ENCODE results near the gene TMTC2. TPM values are rescaled to one million over a fixed set of nuclear protein-coding genes. Genes with fewer than 3 reads are reported as not detected.

Gene TMTC2
- total and polyA plus RNA-seq, 2 donors = 3.0 to 5.1 TPM

GRCh38 chr12:82709794-82710355, 23.2 kb downstream of the TMTC2 start:
- no peak overlapping the region for H3K4me3 ChIP-seq (ENCODE audit: low read length in 2 of 2)
- DNase-seq (ENCODE audit: low read depth in 6 of 9, low spot score in 9 of 9) = no peak
- WGBS = 95% methylated on average over 2 of the region's 2 CpGs
- H3K27me3 ChIP-seq (ENCODE audit: control insufficient read depth in 2 of 2, insufficient read depth in 1 of 2, low read length in 1 of 2) = no peaks in the 10 kb centered on the region
- no peaks in the 10 kb centered on the region for H3K9me3 ChIP-seq (ENCODE audit: control insufficient read depth in 2 of 2, insufficient read depth in 1 of 2, low read length in 1 of 2)
- no peaks in the 10 kb centered on the region for H3K36me3 ChIP-seq (ENCODE audit: control insufficient read depth in 2 of 2, insufficient read depth in 2 of 2, low read length in 1 of 2)
- no peak overlapping the region for H3K27ac ChIP-seq (ENCODE audit: low read depth in 1 of 2, low read length in 1 of 2)
- H3K4me1 ChIP-seq (ENCODE audit: control insufficient read depth in 2 of 2, insufficient read depth in 2 of 2, low read length in 2 of 2) = no peaks in the 10 kb centered on the region

GRCh38 chr12:82710741-82711140, 24.0 kb downstream of the TMTC2 start:
- 94% methylated on average over 2 of the region's 2 CpGs for WGBS
- Histone ChIP-seq H3K27ac (ENCODE audit: low read depth in 1 of 2, low read length in 1 of 2) (no peak overlapping the region), H3K4me3 (ENCODE audit: low read length in 2 of 2) (no peak overlapping the region), H3K4me1 (ENCODE audit: control insufficient read depth in 2 of 2, insufficient read depth in 2 of 2, low read length in 2 of 2) (no peaks in the 10 kb centered on the region), H3K36me3 (ENCODE audit: control insufficient read depth in 2 of 2, insufficient read depth in 2 of 2, low read length in 1 of 2) (no peaks in the 10 kb centered on the region), H3K9me3 (ENCODE audit: control insufficient read depth in 2 of 2, insufficient read depth in 1 of 2, low read length in 1 of 2) (no peaks in the 10 kb centered on the region), H3K27me3 (ENCODE audit: control insufficient read depth in 2 of 2, insufficient read depth in 1 of 2, low read length in 1 of 2) (no peaks in the 10 kb centered on the region)
- DNase-seq (ENCODE audit: low read depth in 6 of 9, low spot score in 9 of 9) = no peak

DNA sequence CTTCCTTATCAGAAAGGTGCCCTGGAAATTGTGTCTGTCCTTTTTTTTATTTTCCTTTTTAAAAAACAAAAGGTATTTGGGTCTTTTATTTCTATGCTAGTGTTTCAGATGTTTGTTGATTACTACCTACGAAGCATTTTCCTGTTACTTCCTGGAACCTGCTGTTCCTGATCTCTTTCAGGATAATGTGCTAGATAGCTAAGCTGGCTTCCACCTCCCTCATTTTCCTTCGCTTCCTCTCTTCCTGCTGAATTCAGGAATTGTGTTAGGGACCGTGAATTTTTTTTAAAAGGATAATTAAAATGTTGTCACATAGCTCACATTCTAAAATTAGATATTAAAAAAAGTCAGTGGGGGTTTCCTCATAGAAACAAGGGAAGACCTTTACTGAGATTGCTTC, 27.7 kb downstream of the TMTC2 start:
- Histone ChIP-seq H3K4me3 (ENCODE audit: low read length in 2 of 2) (no peak overlapping the region), H3K36me3 (ENCODE audit: control insufficient read depth in 2 of 2, insufficient read depth in 2 of 2, low read length in 1 of 2) (no peaks in the 10 kb centered on the region), H3K27ac (ENCODE audit: low read depth in 1 of 2, low read length in 1 of 2) (no peak overlapping the region), H3K4me1 (ENCODE audit: control insufficient read depth in 2 of 2, insufficient read depth in 2 of 2, low read length in 2 of 2) (no peaks in the 10 kb centered on the region), H3K27me3 (ENCODE audit: control insufficient read depth in 2 of 2, insufficient read depth in 1 of 2, low read length in 1 of 2) (no peaks in the 10 kb centered on the region), H3K9me3 (ENCODE audit: control insufficient read depth in 2 of 2, insufficient read depth in 1 of 2, low read length in 1 of 2) (no peaks in the 10 kb centered on the region)
- 95% methylated on average over 3 of the region's 3 CpGs for WGBS
- no peak for DNase-seq (ENCODE audit: low read depth in 6 of 9, low spot score in 9 of 9)

DNA sequence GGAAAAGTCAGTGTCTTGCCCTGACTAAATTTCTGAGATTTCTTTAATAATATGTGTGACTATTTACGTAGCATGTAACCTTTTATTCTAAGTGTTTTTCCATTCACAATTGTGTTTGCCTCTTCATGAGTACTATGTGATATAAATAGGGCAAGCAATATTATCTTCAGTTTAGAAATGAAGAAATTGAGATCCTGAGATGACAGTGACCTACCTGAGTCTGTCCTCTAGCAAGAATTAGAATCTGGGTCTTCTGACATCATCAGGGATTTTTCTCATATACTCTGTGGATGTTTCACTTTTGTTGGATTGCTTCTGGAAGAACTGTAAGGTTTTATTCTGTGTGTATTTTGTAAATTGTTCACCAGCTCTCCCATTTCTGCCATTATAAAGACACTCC, 35.0 kb downstream of the TMTC2 start:
- WGBS = 91% methylated on average over 1 of the region's 1 CpG
- Histone ChIP-seq H3K4me3 (ENCODE audit: low read length in 2 of 2) (no peak overlapping the region), H3K36me3 (ENCODE audit: control insufficient read depth in 2 of 2, insufficient read depth in 2 of 2, low read length in 1 of 2) (no peaks in the 10 kb centered on the region), H3K27ac (ENCODE audit: low read depth in 1 of 2, low read length in 1 of 2) (no peak overlapping the region), H3K4me1 (ENCODE audit: control insufficient read depth in 2 of 2, insufficient read depth in 2 of 2, low read length in 2 of 2) (no peaks in the 10 kb centered on the region), H3K27me3 (ENCODE audit: control insufficient read depth in 2 of 2, insufficient read depth in 1 of 2, low read length in 1 of 2) (no peaks in the 10 kb centered on the region), H3K9me3 (ENCODE audit: control insufficient read depth in 2 of 2, insufficient read depth in 1 of 2, low read length in 1 of 2) (no peaks in the 10 kb centered on the region)
- no peak for DNase-seq (ENCODE audit: low read depth in 6 of 9, low spot score in 9 of 9)

DNA sequence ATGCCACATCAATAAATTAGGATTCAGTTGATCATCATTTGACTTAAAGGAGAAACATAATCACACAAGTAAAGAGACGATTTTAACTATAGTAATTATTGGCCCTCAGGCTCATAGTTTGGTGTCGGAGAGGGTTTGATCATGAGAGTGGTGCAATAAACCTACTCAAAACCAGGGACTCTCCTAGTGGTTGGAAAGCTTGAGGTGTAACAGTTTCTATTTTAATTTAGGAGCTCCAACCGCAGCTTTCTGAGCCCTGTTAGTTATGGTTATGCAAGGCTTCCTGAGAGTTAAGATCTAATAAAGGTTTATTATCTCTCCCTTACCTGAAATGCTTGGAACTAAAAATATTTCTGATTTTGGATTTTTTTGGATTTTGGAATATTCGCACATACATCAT, 36.4 kb downstream of the TMTC2 start:
- 95% methylated on average over 4 of the region's 4 CpGs for WGBS
- H3K36me3 ChIP-seq (ENCODE audit: control insufficient read depth in 2 of 2, insufficient read depth in 2 of 2, low read length in 1 of 2) = no peaks in the 10 kb centered on the region
- DNase-seq (ENCODE audit: low read depth in 6 of 9, low spot score in 9 of 9) = no peak

GRCh38 chr12:82723891-82724290, 37.2 kb downstream of the TMTC2 start:
- Histone ChIP-seq H3K27ac (ENCODE audit: low read depth in 1 of 2, low read length in 1 of 2) (no peak overlapping the region), H3K36me3 (ENCODE audit: control insufficient read depth in 2 of 2, insufficient read depth in 2 of 2, low read length in 1 of 2) (no peaks in the 10 kb centered on the region), H3K9me3 (ENCODE audit: control insufficient read depth in 2 of 2, insufficient read depth in 1 of 2, low read length in 1 of 2) (peaks cover 0 to 4% of the 10 kb centered on the region in 2 donors), H3K4me1 (ENCODE audit: control insufficient read depth in 2 of 2, insufficient read depth in 2 of 2, low read length in 2 of 2) (no peaks in the 10 kb centered on the region), H3K27me3 (ENCODE audit: control insufficient read depth in 2 of 2, insufficient read depth in 1 of 2, low read length in 1 of 2) (no peaks in the 10 kb centered on the region), H3K4me3 (ENCODE audit: low read length in 2 of 2) (no peak overlapping the region)
- 92% methylated on average over 2 of the region's 2 CpGs for WGBS
- DNase-seq (ENCODE audit: low read depth in 6 of 9, low spot score in 9 of 9) = no peak

More for the DNA sequence above, 36.4 kb downstream of the TMTC2 start:
- Histone ChIP-seq H3K27me3 (ENCODE audit: control insufficient read depth in 2 of 2, insufficient read depth in 1 of 2, low read length in 1 of 2) (no peaks in the 10 kb centered on the region), H3K27ac (ENCODE audit: low read depth in 1 of 2, low read length in 1 of 2) (no peak overlapping the region), H3K4me1 (ENCODE audit: control insufficient read depth in 2 of 2, insufficient read depth in 2 of 2, low read length in 2 of 2) (no peaks in the 10 kb centered on the region), H3K4me3 (ENCODE audit: low read length in 2 of 2) (no peak overlapping the region), H3K9me3 (ENCODE audit: control insufficient read depth in 2 of 2, insufficient read depth in 1 of 2, low read length in 1 of 2) (no peaks in the 10 kb centered on the region)

GRCh38 chr12:82725741-82726140, 39.0 kb downstream of the TMTC2 start:
- no peak for DNase-seq (ENCODE audit: low read depth in 6 of 9, low spot score in 9 of 9)
- WGBS = 95% methylated on average over 1 of the region's 1 CpG
- H3K9me3 ChIP-seq (ENCODE audit: control insufficient read depth in 2 of 2, insufficient read depth in 1 of 2, low read length in 1 of 2) = peaks cover 0 to 5% of the 10 kb centered on the region in 2 donors
- no peak overlapping the region for H3K4me3 ChIP-seq (ENCODE audit: low read length in 2 of 2)
- no peaks in the 10 kb centered on the region for H3K27me3 ChIP-seq (ENCODE audit: control insufficient read depth in 2 of 2, insufficient read depth in 1 of 2, low read length in 1 of 2)
- H3K4me1 ChIP-seq (ENCODE audit: control insufficient read depth in 2 of 2, insufficient read depth in 2 of 2, low read length in 2 of 2) = no peaks in the 10 kb centered on the region
- H3K36me3 ChIP-seq (ENCODE audit: control insufficient read depth in 2 of 2, insufficient read depth in 2 of 2, low read length in 1 of 2) = no peaks in the 10 kb centered on the region
- H3K27ac ChIP-seq (ENCODE audit: low read depth in 1 of 2, low read length in 1 of 2) = no peak overlapping the region

GRCh38 chr12:82727886-82728285, 41.2 kb downstream of the TMTC2 start:
- Histone ChIP-seq H3K36me3 (ENCODE audit: control insufficient read depth in 2 of 2, insufficient read depth in 2 of 2, low read length in 1 of 2) (no peaks in the 10 kb centered on the region), H3K27ac (ENCODE audit: low read depth in 1 of 2, low read length in 1 of 2) (no peak overlapping the region), H3K4me3 (ENCODE audit: low read length in 2 of 2) (no peak overlapping the region), H3K4me1 (ENCODE audit: control insufficient read depth in 2 of 2, insufficient read depth in 2 of 2, low read length in 2 of 2) (no peaks in the 10 kb centered on the region), H3K9me3 (ENCODE audit: control insufficient read depth in 2 of 2, insufficient read depth in 1 of 2, low read length in 1 of 2) (peaks cover 0 to 5% of the 10 kb centered on the region in 2 donors), H3K27me3 (ENCODE audit: control insufficient read depth in 2 of 2, insufficient read depth in 1 of 2, low read length in 1 of 2) (no peaks in the 10 kb centered on the region)
- DNase-seq (ENCODE audit: low read depth in 6 of 9, low spot score in 9 of 9) = no peak
- WGBS = 83% methylated on average over 2 of the region's 2 CpGs

GRCh38 chr12:82728710-82729109, 42.0 kb downstream of the TMTC2 start:
- Histone ChIP-seq H3K9me3 (ENCODE audit: control insufficient read depth in 2 of 2, insufficient read depth in 1 of 2, low read length in 1 of 2) (peaks cover 0 to 5% of the 10 kb centered on the region in 2 donors), H3K27ac (ENCODE audit: low read depth in 1 of 2, low read length in 1 of 2) (no peak overlapping the region), H3K4me1 (ENCODE audit: control insufficient read depth in 2 of 2, insufficient read depth in 2 of 2, low read length in 2 of 2) (no peaks in the 10 kb centered on the region), H3K27me3 (ENCODE audit: control insufficient read depth in 2 of 2, insufficient read depth in 1 of 2, low read length in 1 of 2) (no peaks in the 10 kb centered on the region), H3K36me3 (ENCODE audit: control insufficient read depth in 2 of 2, insufficient read depth in 2 of 2, low read length in 1 of 2) (no peaks in the 10 kb centered on the region), H3K4me3 (ENCODE audit: low read length in 2 of 2) (no peak overlapping the region)
- no peak for DNase-seq (ENCODE audit: low read depth in 6 of 9, low spot score in 9 of 9)
- WGBS = 98% methylated on average over 22 of the region's 22 CpGs

All from thymus (tissue), 11 donors.